GM21390 (cell line): Measurements from ENCODE around the gene IARS1.

Experiments
- ATAC-seq: cut with Tn5 transposase; IDR thresholded peaks from one replicate; pipeline ENCODE4 v1.9.1; 2021; ENCODE audit not compliant: unreplicated experiment

The IARS1 gene

GRCh38 chr9:92295827-92296258 lies 2.3 kb upstream of the IARS1 start:
- no peak for ATAC-seq

GRCh38 chr9:92295240-92295790 lies 1.8 kb upstream of the IARS1 start:
- no peak for ATAC-seq

GRCh38 chr9:92294297-92294676 lies 790 bp upstream of the IARS1 start:
- ATAC-seq = no peak

- ATAC-seq = no peak
Measured at GRCh38 chr9:92293075-92293354, 482 bp downstream of the IARS1 start.

- ATAC-seq = no peak
Measured at GRCh38 chr9:92292338-92293074, 991 bp downstream of the IARS1 start.

GRCh38 chr9:92291577-92291976 lies 1.9 kb downstream of the IARS1 start:
- no peak for ATAC-seq

- no peak for ATAC-seq
Measured at GRCh38 chr9:92290785-92291429, 2.6 kb downstream of the IARS1 start.

GRCh38 chr9:92289708-92290390 lies 3.6 kb downstream of the IARS1 start:
- ATAC-seq = no peak

GRCh38 chr9:92279302-92279701 lies 14.2 kb downstream of the IARS1 start:
- no peak for ATAC-seq

GRCh38 chr9:92278110-92278509 lies 15.4 kb downstream of the IARS1 start:
- no peak for ATAC-seq

GRCh38 chr9:92276331-92277032 lies 17.0 kb downstream of the IARS1 start:
- ATAC-seq = no peak

- no peak for ATAC-seq
Measured at GRCh38 chr9:92275541-92275940, 18.0 kb downstream of the IARS1 start.

GRCh38 chr9:92270511-92270910 lies 23.0 kb downstream of the IARS1 start:
- no peak for ATAC-seq

GRCh38 chr9:92266486-92266885 lies 27.0 kb downstream of the IARS1 start:
- no peak for ATAC-seq

GRCh38 chr9:92265154-92265553 lies 28.3 kb downstream of the IARS1 start:
- ATAC-seq = no peak

GRCh38 chr9:92263131-92263530 lies 30.4 kb downstream of the IARS1 start:
- ATAC-seq = no peak

GRCh38 chr9:92257327-92257726 lies 36.2 kb downstream of the IARS1 start:
- no peak for ATAC-seq

GRCh38 chr9:92254381-92255337 lies 38.8 kb downstream of the IARS1 start:
- no peak for ATAC-seq

GRCh38 chr9:92253656-92254055 lies 39.8 kb downstream of the IARS1 start:
- ATAC-seq = no peak

GRCh38 chr9:92247981-92248380 lies 45.5 kb downstream of the IARS1 start:
- ATAC-seq = no peak
